ENCODE results near the gene ADAMTS10. TPM values are rescaled to one million over a fixed set of nuclear protein-coding genes. Genes with fewer than 3 reads are reported as not detected.

Gene ADAMTS10
- total and polyA plus RNA-seq, 2 of the 8 experiments (the other 6 are each of a cell fraction or from before 2014, with no cell fraction given) = 6.9 to 17.4 TPM

Other genes starting within 250 kb of the ADAMTS10 start
- 1.8 and 2.3 TPM in 2 replicates for gene ANGPTL4, start 246.6 kb downstream of the ADAMTS10 start, total RNA-seq (2021; fragmentation: NEBNext Ultra II Directional; extraction: Animal tissue kit (Norgen Biotek cat#: 25700))
- 5.1 and 6.5 TPM in 2 replicates for gene ANGPTL4, start 246.6 kb downstream of the ADAMTS10 start, polyA plus RNA-seq (2011; rRNA removed)
- 85.8 and 90.2 TPM in 2 replicates for gene RAB11B, start 220.4 kb downstream of the ADAMTS10 start, total RNA-seq (2021; fragmentation: NEBNext Ultra II Directional; extraction: Animal tissue kit (Norgen Biotek cat#: 25700))
- gene RAB11B, start 220.4 kb downstream of the ADAMTS10 start, polyA plus RNA-seq (2011; rRNA removed) = 50.2 and 87.6 TPM in 2 replicates
- gene MARCHF2, start 197.4 kb downstream of the ADAMTS10 start, total RNA-seq (2021; fragmentation: NEBNext Ultra II Directional; extraction: Animal tissue kit (Norgen Biotek cat#: 25700)) = 18.5 and 19.7 TPM in 2 replicates
- 46.2 and 49.2 TPM in 2 replicates for gene MARCHF2, start 197.4 kb downstream of the ADAMTS10 start, polyA plus RNA-seq (2011; rRNA removed)
- gene HNRNPM, start 165.7 kb downstream of the ADAMTS10 start, total RNA-seq (2021; fragmentation: NEBNext Ultra II Directional; extraction: Animal tissue kit (Norgen Biotek cat#: 25700)) = 448 and 474 TPM in 2 replicates
- gene HNRNPM, start 165.7 kb downstream of the ADAMTS10 start, polyA plus RNA-seq (2011; rRNA removed) = 375 and 545 TPM in 2 replicates
- 0.23 and 0.43 TPM in 2 replicates for gene PRAM1, start 108.1 kb downstream of the ADAMTS10 start, total RNA-seq (2021; fragmentation: NEBNext Ultra II Directional; extraction: Animal tissue kit (Norgen Biotek cat#: 25700))
- gene PRAM1, start 108.1 kb downstream of the ADAMTS10 start, polyA plus RNA-seq (2011; rRNA removed) = 0.06 and 0.17 TPM in 2 replicates
- 23.6 and 26.8 TPM in 2 replicates for gene ZNF414, start 96.5 kb downstream of the ADAMTS10 start, total RNA-seq (2021; fragmentation: NEBNext Ultra II Directional; extraction: Animal tissue kit (Norgen Biotek cat#: 25700))
- gene ZNF414, start 96.5 kb downstream of the ADAMTS10 start, polyA plus RNA-seq (2011; rRNA removed) = 9.7 and 21.4 TPM in 2 replicates
- 2.2 and 4.6 TPM in 2 replicates for gene MYO1F, start 33.3 kb downstream of the ADAMTS10 start, total RNA-seq (2021; fragmentation: NEBNext Ultra II Directional; extraction: Animal tissue kit (Norgen Biotek cat#: 25700))
- gene MYO1F, start 33.3 kb downstream of the ADAMTS10 start, polyA plus RNA-seq (2011; rRNA removed) = 1.4 and 3.1 TPM in 2 replicates
- gene NFILZ, start 19.9 kb upstream of the ADAMTS10 start, total RNA-seq (2021; fragmentation: NEBNext Ultra II Directional; extraction: Animal tissue kit (Norgen Biotek cat#: 25700)) = not detected in 2 replicates
- gene NFILZ, start 19.9 kb upstream of the ADAMTS10 start, polyA plus RNA-seq (2011; rRNA removed) = not detected in 2 replicates
- gene ACTL9, start 88.1 kb upstream of the ADAMTS10 start, total RNA-seq (2021; fragmentation: NEBNext Ultra II Directional; extraction: Animal tissue kit (Norgen Biotek cat#: 25700)) = not detected in 2 replicates
- gene ACTL9, start 88.1 kb upstream of the ADAMTS10 start, polyA plus RNA-seq (2011; rRNA removed) = not detected in 2 replicates
- gene OR2Z1, start 110.9 kb upstream of the ADAMTS10 start, total RNA-seq (2021; fragmentation: NEBNext Ultra II Directional; extraction: Animal tissue kit (Norgen Biotek cat#: 25700)) = not detected in 2 replicates
- gene OR2Z1, start 110.9 kb upstream of the ADAMTS10 start, polyA plus RNA-seq (2011; rRNA removed) = not detected in 2 replicates
- gene ZNF558, start 221.6 kb upstream of the ADAMTS10 start, total RNA-seq (2021; fragmentation: NEBNext Ultra II Directional; extraction: Animal tissue kit (Norgen Biotek cat#: 25700)) = 4.3 and 4.6 TPM in 2 replicates
- gene ZNF558, start 221.6 kb upstream of the ADAMTS10 start, polyA plus RNA-seq (2011; rRNA removed) = 14.3 and 17.4 TPM in 2 replicates
- not detected in 2 replicates for gene MBD3L1, start 221.7 kb upstream of the ADAMTS10 start, total RNA-seq (2021; fragmentation: NEBNext Ultra II Directional; extraction: Animal tissue kit (Norgen Biotek cat#: 25700))
- gene MBD3L1, start 221.7 kb upstream of the ADAMTS10 start, polyA plus RNA-seq (2011; rRNA removed) = not detected in 2 replicates